Left ventricle myocardium inferior (tissue), 1 donor: ENCODE data around the gene NXF1. TPM values are rescaled to one million over a fixed set of nuclear protein-coding genes. Genes with fewer than 3 reads are reported as not detected.
A peak's percentile ranks its signal among the peaks of the same experiment; 100 is the strongest.
"Not testable (repeated sequence)": the region's sequence is repeated elsewhere in the genome, so short reads cannot be mapped to it uniquely, and the experiment has no call there.

Source experiments
- DNase-seq: peaks from one replicate; pipeline ENCODE4 v3.0.0-alpha.2; 2020
- H3K27ac ChIP-seq: fragments of 200-600 bp; replicated peaks from 2 replicates; pipeline ENCODE4 v1.8.0; 2021
- H3K27me3 ChIP-seq: fragments of 200-600 bp; 2 replicates; pipeline ENCODE4 v1.8.0; 2021; ENCODE audit warnings: low read depth
- H3K36me3 ChIP-seq: fragments of 200-600 bp; 2 replicates; pipeline ENCODE4 v1.8.0; 2021
- H3K4me1 ChIP-seq: fragments of 200-600 bp; 2 replicates; pipeline ENCODE4 v1.8.0; 2021
- H3K4me3 ChIP-seq: fragments of 200-600 bp; 2 replicates; pipeline ENCODE4 v1.8.0; 2021; ENCODE audit warnings: mild to moderate bottlenecking, moderate library complexity
- H3K9me3 ChIP-seq: fragments of 200-600 bp; replicated peaks from 2 replicates; pipeline ENCODE4 v1.8.0; 2021
- CTCF ChIP-seq: fragments of 200-600 bp; IDR thresholded peaks from 2 replicates; pipeline ENCODE4 v1.8.0; 2021; ENCODE audit warnings: antibody characterized with exemption, mild to moderate bottlenecking, borderline replicate concordance
- intact Hi-C: fragments of 100-400 bp; cut with micrococcal nuclease; formaldehyde crosslinking; loops from one replicate; pipeline ENCODE4 v1.11.0; 2022
- total RNA-seq: library from RNA; stranded (reverse); fragmentation: NEBNext Ultra II Directional; extraction: Animal tissue kit (Norgen Biotek cat#: 25700); gene quantifications from one replicate; pipeline ENCODE4 v1.2.1, GENCODE V29; 2021
- donor health status: DM: no; HTN: yes; CAD: no; lungs with severe emphysema.

Gene NXF1
- total RNA-seq, 1 donor from 2014 or later: 43.2 TPM

GRCh38 chr11:62775646-62776045 lies 29.6 kb downstream of the NXF1 start:
- intact Hi-C loops: no loop called here
- no peaks in the 10 kb centered on the region for H3K9me3 ChIP-seq
- peaks cover 44% of the 10 kb centered on the region for H3K36me3 ChIP-seq
- no peak overlapping the region for H3K4me3 ChIP-seq
- H3K27ac ChIP-seq: no peak overlapping the region
- DNase-seq: no peak
- no peaks in the 10 kb centered on the region for H3K27me3 ChIP-seq
- no peak for TF ChIP-seq CTCF
- H3K4me1 ChIP-seq: peaks cover 17% of the 10 kb centered on the region

DNA sequence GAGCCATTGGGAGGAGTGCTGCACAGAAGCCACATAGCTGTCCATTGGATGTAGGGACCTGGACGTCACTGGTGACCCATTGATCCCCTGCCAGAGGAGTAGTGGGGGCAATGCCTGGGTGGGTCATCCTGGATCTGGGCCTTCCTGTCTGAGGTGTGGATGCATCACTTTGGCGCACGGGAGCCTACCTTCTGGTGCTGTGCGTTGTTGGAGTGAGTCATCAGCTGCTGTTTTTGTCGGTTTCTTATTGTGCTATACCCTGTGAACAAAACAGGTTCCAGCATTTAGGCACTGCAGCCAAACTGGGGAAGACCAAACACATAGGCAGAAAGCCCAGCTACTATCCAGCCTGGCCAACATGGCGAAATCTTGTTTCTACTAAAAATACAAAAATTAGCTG lies 30.8 kb downstream of the NXF1 start:
- no peak for DNase-seq
- no peak overlapping the region for H3K4me3 ChIP-seq
- no peaks in the 10 kb centered on the region for H3K27me3 ChIP-seq
- no peak overlapping the region for H3K27ac ChIP-seq
- no peak for TF ChIP-seq CTCF
- intact Hi-C loops: no loop called here
- no peaks in the 10 kb centered on the region for H3K9me3 ChIP-seq
- H3K36me3 ChIP-seq: peaks cover 38% of the 10 kb centered on the region
- peaks cover 29% of the 10 kb centered on the region for H3K4me1 ChIP-seq

- Histone ChIP-seq H3K9me3 (no peaks in the 10 kb centered on the region), H3K27ac (peak within 1 kb of the TSS; percentile 93), H3K4me1 (peaks cover 29% of the 10 kb centered on the region), H3K4me3 (peak within 1 kb of the TSS; percentile 73), H3K27me3 (no peaks in the 10 kb centered on the region), H3K36me3 (peaks cover 22% of the 10 kb centered on the region)
- no peak for TF ChIP-seq CTCF
- intact Hi-C loops: no loop called here
- peak; percentile 98 for DNase-seq
Observed at GRCh38 chr11:62771144-62772021, 33.9 kb downstream of the NXF1 start, which contains the start of gene TAF6L. Gene TAF6L, plus strand, starts transcription at chr11:62771396. Its CDS starts 4,388 bp downstream, at chr11:62775784.

GRCh38 chr11:62770778-62771143 lies 34.5 kb downstream of the NXF1 start:
- H3K27ac ChIP-seq: peak overlapping the region; percentile 93
- intact Hi-C loops: no loop called here
- peaks cover 22% of the 10 kb centered on the region for H3K36me3 ChIP-seq
- TF ChIP-seq CTCF: no peak
- no peaks in the 10 kb centered on the region for H3K27me3 ChIP-seq
- peak overlapping the region; percentile 73 for H3K4me3 ChIP-seq
- DNase-seq: no peak
- H3K4me1 ChIP-seq: peaks cover 29% of the 10 kb centered on the region
- H3K9me3 ChIP-seq: no peaks in the 10 kb centered on the region

GRCh38 chr11:62760867-62761227 lies 44.4 kb downstream of the NXF1 start:
- Histone ChIP-seq H3K4me3 (peak overlapping the region; percentile 93), H3K36me3 (peaks cover 11% of the 10 kb centered on the region), H3K27ac (peak overlapping the region; percentile 86), H3K4me1 (peaks cover 26% of the 10 kb centered on the region)
- DNase-seq, H3K9me3 ChIP-seq, intact Hi-C loops, H3K27me3 ChIP-seq: not testable (repeated sequence)
